K562 (cell line): ENCODE results near the gene CD40. TPM values are rescaled to one million over a fixed set of nuclear protein-coding genes. Genes with fewer than 3 reads are reported as not detected.

Experiments used
- ARID4B ChIP-seq: sonication (generic); formaldehyde crosslinking; IDR thresholded peaks from 2 replicates; pipeline ENCODE4 v1.8.0; 2022; ENCODE audit warnings: mild to moderate bottlenecking, missing genetic modification reagents
- CCNT2 ChIP-seq: IDR thresholded peaks from 2 replicates; pipeline ENCODE4 v1.6.1; 2011; ENCODE audit warnings: borderline replicate concordance, low read depth, mild to moderate bottlenecking, moderate library complexity, mixed read lengths, low read length; ENCODE audit not compliant: insufficient read length; ENCODE audit errors: extremely low read depth
- FOXJ2 ChIP-seq: fragments of 200-800 bp; sonication (Bioruptor generic); IDR thresholded peaks from 2 replicates; pipeline ENCODE4 v1.6.1; 2016; ENCODE audit warnings: missing genetic modification characterization, missing compliant biosample characterization
- MCM2 ChIP-seq: fragments of 450-650 bp; IDR thresholded peaks from 2 replicates; pipeline ENCODE4 v1.6.1; 2017; ENCODE audit warnings: low read depth, mild to moderate bottlenecking
- MNT ChIP-seq, 2 experiments: fragments of 450-650 bp; conservative IDR thresholded peaks; 2 replicates each; pipeline ENCODE4 v1.6.1; 2017; ENCODE audit warnings: mild to moderate bottlenecking in 2 of 2, moderate library complexity in 2 of 2
- PKNOX1 ChIP-seq: fragments of 450-650 bp; IDR thresholded peaks from 2 replicates; pipeline ENCODE4 v1.6.1; 2016
- SAP30 ChIP-seq: fragments of 200-600 bp; sonication (generic); IDR thresholded peaks from 2 replicates; pipeline ENCODE4 v1.6.1; 2012; ENCODE audit warnings: borderline replicate concordance, low read depth, mild to moderate bottlenecking, moderate library complexity, low read length, control low read depth, inconsistent platforms; ENCODE audit not compliant: insufficient read depth, poor library complexity, severe bottlenecking
- SIX5 ChIP-seq, 2 experiments: IDR thresholded peaks; 2 replicates each; pipeline ENCODE4 v1.6.1; 2011; ENCODE audit warnings: low read length in 2 of 2, borderline replicate concordance in 1 of 2, low read depth in 1 of 2, mild to moderate bottlenecking in 1 of 2, moderate library complexity in 1 of 2; ENCODE audit not compliant: insufficient read depth in 1 of 2
- SMARCE1 ChIP-seq: fragments of 450-650 bp; IDR thresholded peaks from 2 replicates; pipeline ENCODE4 v1.7.1; 2016; ENCODE audit warnings: mild to moderate bottlenecking
- SP1 ChIP-seq: sonication (generic); formaldehyde crosslinking; IDR thresholded peaks from 2 replicates; pipeline ENCODE4 v1.8.1; 2022; ENCODE audit warnings: mild to moderate bottlenecking, missing genetic modification reagents
- TEAD2 ChIP-seq: fragments of 450-650 bp; IDR thresholded peaks from 2 replicates; pipeline ENCODE4 v1.6.1; 2016; ENCODE audit warnings: missing genetic modification characterization, control low read depth, missing compliant biosample characterization
- THRB ChIP-seq: fragments of 450-650 bp; formaldehyde crosslinking; conservative IDR thresholded peaks from 2 replicates; pipeline ENCODE4 v1.4.0; 2022; ENCODE audit warnings: mild to moderate bottlenecking, missing genetic modification characterization
- VEZF1 ChIP-seq: fragments of 200-800 bp; sonication (Bioruptor generic); IDR thresholded peaks from 2 replicates; pipeline ENCODE4 v1.6.1; 2017; ENCODE audit warnings: missing genetic modification characterization, missing compliant biosample characterization
- ZC3H4 ChIP-seq: sonication (generic); formaldehyde crosslinking; IDR thresholded peaks from 2 replicates; pipeline ENCODE4 v1.9.0; 2021; ENCODE audit warnings: missing genetic modification reagents, borderline replicate concordance
- ZNF436 ChIP-seq: fragments of 250-450, 450-650 bp; sonication (Bioruptor Pico); formaldehyde crosslinking; IDR thresholded peaks from 2 replicates; pipeline ENCODE4 v1.7.0; 2020; ENCODE audit warnings: mild to moderate bottlenecking
- polyA plus RNA-seq, 8 experiments: library from polyadenylated mRNA; depleted of rRNA in 4 of 8; stranded (reverse) in 5 of 8; unstranded in 3 of 8; fragments of >200 nt; fragmentation: Nextera tagmentation in 2 of 8; fragmentation: Illumina TruSeq in 1 of 8; extraction: Ambion mirVana in 2 of 8; extraction: Trizol in 1 of 8; gene quantifications; 2 replicates each; pipeline versions ENCODE4 v1.2.1 to v1.2.3, GENCODE V29; 2011 to 2014; ENCODE audit warnings: inconsistent platforms in 1 of 8, missing spikeins in 1 of 8
- total RNA-seq, 7 experiments: library from RNA; depleted of rRNA in 6 of 7; stranded (reverse); fragments of >200 nt in 6 of 7; fragmentation: Illumina TruSeq in 2 of 7; extraction: Trizol in 2 of 7; gene quantifications; 2 replicates each; pipeline versions ENCODE4 v1.2.1 to v1.2.3, GENCODE V29; 2011 to 2021; ENCODE audit warnings: low replicate concordance in 1 of 7

CD40 gene
- total and polyA plus RNA-seq, 9 of the 15 experiments (the other 6 are each of a cell fraction or from before 2014, with no cell fraction given) = 0.76 to 3.7 (median 1.6) TPM

GRCh38 chr20:46089417-46090388 lies 28.4 kb upstream of the CD40 start, which contains the start of gene NCOA5 (continued):
- TF ChIP-seq VEZF1 (CRISPR knock-in tag) (peak; percentile 90), ZNF436 (no peak), THRB (CRISPR knock-in tag) (no peak), ZC3H4 (CRISPR knock-in tag) (peak; percentile 70; the same call in 1 of the 2 replicates), CCNT2 (peak; percentile 52), SP1 (peak; percentile 70), TEAD2 (tag) (no peak), MNT (conservative IDR thresholded peaks at IDR 0.05) (peak in 1 of 2 experiments; percentile 81; a peak in 3 of 4 replicates), SMARCE1 (no peak), PKNOX1 (0 out of 2 replicates have a peak, but pooled peaks have one; percentile 32), MCM2 (no peak), FOXJ2 (tag) (peak; percentile 88), ARID4B (CRISPR knock-in tag) (peak; percentile 69; the same call in 1 of the 2 replicates), SIX5 (IDR thresholded peaks at IDR 0.05; ENCODE audit: borderline replicate concordance in 1 of 2, insufficient read depth in 1 of 2, low read depth in 1 of 2, low read length in 2 of 2) (no peak), SAP30 (no peak)
